Stimulated activated CD8-positive, alpha-beta memory T cell treated with anti-CD3 and anti-CD28 coated beads, Interleukin-12 subunit alpha, Interleukin-12 subunit beta, amount 100 ng/mL, for 24 hours (primary cell): ENCODE data around the gene PEAK1.
A peak's percentile ranks its signal among the peaks of the same experiment; 100 is the strongest.
"Not testable (repeated sequence)": the region's sequence is repeated elsewhere in the genome, so short reads cannot be mapped to it uniquely, and the experiment has no call there.

Experiments
- DNase-seq: peaks from one replicate; pipeline ENCODE4 v3.0.0-alpha.2; 2020; ENCODE audit errors: extremely low read depth

The PEAK1 gene

GRCh38 chr15:77420610-77421369, 886 bp upstream of the PEAK1 start, which contains the start of gene HMG20A:
TSS of gene HMG20A (plus strand) at chr15:77420888. CDS start at chr15:77458408, 37,520 bp downstream.
- DNase-seq = peak; percentile 15

GRCh38 chr15:77418966-77419835, 703 bp downstream of the PEAK1 start:
- DNase-seq = peak; percentile 11

GRCh38 chr15:77418391-77418965, 1.4 kb downstream of the PEAK1 start:
- DNase-seq = no peak

GRCh38 chr15:77417602-77418001, 2.3 kb downstream of the PEAK1 start:
- no peak for DNase-seq

GRCh38 chr15:77416954-77417353, 3.0 kb downstream of the PEAK1 start:
- no peak for DNase-seq

- DNase-seq = no peak
Observed at GRCh38 chr15:77416148-77416455, 3.8 kb downstream of the PEAK1 start.

GRCh38 chr15:77415450-77416147, 4.3 kb downstream of the PEAK1 start:
- DNase-seq = no peak

GRCh38 chr15:77414789-77415442, 5.0 kb downstream of the PEAK1 start:
- DNase-seq = no peak

GRCh38 chr15:77413699-77414349, 6.1 kb downstream of the PEAK1 start:
- DNase-seq = no peak

- no peak for DNase-seq
Observed at GRCh38 chr15:77412972-77413698, 6.8 kb downstream of the PEAK1 start.

GRCh38 chr15:77411619-77411976, 8.3 kb downstream of the PEAK1 start:
- no peak for DNase-seq

GRCh38 chr15:77410701-77411618, 8.9 kb downstream of the PEAK1 start:
- no peak for DNase-seq

GRCh38 chr15:77410157-77410500, 9.8 kb downstream of the PEAK1 start:
- not testable (repeated sequence) for DNase-seq

GRCh38 chr15:77409259-77410156, 10.4 kb downstream of the PEAK1 start:
- no peak for DNase-seq

- no peak for DNase-seq
Observed at GRCh38 chr15:77406846-77407245, 13.1 kb downstream of the PEAK1 start.

- not testable (repeated sequence) for DNase-seq
Observed at GRCh38 chr15:77406173-77406759, 13.6 kb downstream of the PEAK1 start.

GRCh38 chr15:77402740-77403379, 17.0 kb downstream of the PEAK1 start:
- DNase-seq = no peak
